NCI-H345 treated with DMSO at 0.1 percent for 48 hours (cell line): ENCODE measurements around the gene GLT1D1.

Experiments
- DNase-seq: peaks from one replicate; lab custom pipeline; 2025; ENCODE audit not compliant: unreplicated experiment; lab: John Stamatoyannopoulos, UW

Gene GLT1D1

GRCh38 chr12:128992550-128992949 lies 139.3 kb downstream of the GLT1D1 start:
- DNase-seq, result no peak

DNA sequence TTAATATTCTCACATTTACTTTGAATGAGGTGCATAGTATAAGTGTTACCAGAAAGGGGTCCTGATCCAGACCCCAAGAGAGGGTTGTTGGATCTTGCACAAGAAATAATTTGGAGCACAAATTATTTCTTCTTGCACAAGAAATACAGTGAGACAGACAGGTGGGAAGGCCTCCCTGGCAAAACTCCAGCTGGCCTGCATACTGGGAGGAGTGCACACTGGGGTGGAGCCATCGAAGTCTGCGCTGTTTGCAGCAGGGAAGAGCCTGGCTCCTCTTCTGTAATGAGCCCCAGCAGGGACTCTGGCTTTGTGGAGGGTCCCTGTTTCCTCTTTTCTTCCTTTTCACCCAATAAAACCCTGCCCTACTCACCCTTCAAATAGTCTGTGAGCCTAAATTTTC lies 141.6 kb downstream of the GLT1D1 start:
- peak; percentile 70 for DNase-seq

DNA sequence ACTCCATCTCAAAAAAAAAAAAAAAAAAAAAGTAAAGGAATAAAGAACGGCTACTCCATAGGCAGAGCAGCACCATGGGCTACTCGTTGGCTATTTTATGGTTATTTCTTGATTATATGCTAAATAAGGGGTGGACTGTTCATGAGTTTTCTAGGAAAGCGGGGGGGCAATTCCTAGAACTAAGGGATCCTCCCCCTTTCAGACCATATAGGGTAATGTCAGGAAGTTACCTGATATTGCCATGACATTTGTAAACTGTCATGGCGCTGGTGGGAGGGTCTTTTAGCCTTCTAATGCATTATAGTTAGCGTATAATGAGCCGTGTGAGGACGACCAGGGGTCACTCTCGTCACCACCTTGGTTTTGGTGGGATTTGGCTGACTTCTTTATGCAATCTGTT lies 142.3 kb downstream of the GLT1D1 start:
- DNase-seq, result no peak

- no peak for DNase-seq
These were observed 148.5 kb downstream of the GLT1D1 start for GRCh38 chr12:129001826-129002225.

- DNase-seq, result no peak
These were observed 149.1 kb downstream of the GLT1D1 start for GRCh38 chr12:129002427-129002826.

- no peak for DNase-seq
These were observed 152.1 kb downstream of the GLT1D1 start for GRCh38 chr12:129005416-129005815.

DNA sequence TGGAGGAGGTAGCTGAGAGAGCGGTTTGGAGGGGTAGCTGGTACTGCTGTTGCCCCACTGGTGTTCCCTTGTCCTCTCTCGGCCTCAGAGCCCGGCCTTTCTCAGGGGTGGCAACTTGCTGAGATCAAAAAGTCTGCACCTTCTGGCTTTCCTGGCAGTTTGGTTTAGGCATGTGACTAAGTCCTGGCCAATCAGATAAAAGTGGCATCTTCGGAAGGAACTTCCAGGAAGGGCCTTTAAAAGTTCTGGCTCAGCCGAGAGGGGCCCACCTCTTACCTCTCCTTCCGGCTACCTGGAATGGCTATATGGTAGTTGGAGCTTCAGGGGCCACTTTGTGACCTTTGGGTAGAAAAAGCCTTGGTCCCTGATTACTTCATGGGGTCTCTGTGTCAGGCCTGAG lies 152.6 kb downstream of the GLT1D1 start:
- no peak for DNase-seq

GRCh38 chr12:129009833-129010622 lies 156.8 kb downstream of the GLT1D1 start:
- no peak for DNase-seq

- no peak for DNase-seq
These were observed 162.9 kb downstream of the GLT1D1 start for GRCh38 chr12:129016159-129016558.

GRCh38 chr12:129025055-129025454 lies 171.8 kb downstream of the GLT1D1 start:
- DNase-seq, result no peak

- DNase-seq, result peak; percentile 25
These were observed 175.6 kb downstream of the GLT1D1 start for GRCh38 chr12:129028844-129029243.
